Ammon's horn (tissue), 1 donor: Measurements from ENCODE around the gene MACROH2A2.

Source experiments
- DNase-seq: peaks from one replicate; pipeline ENCODE4 v3.0.0-alpha.2; 2016; ENCODE audit warnings: low spot score

The MACROH2A2 gene

GRCh38 chr10:70130878-70131559 lies 78.4 kb downstream of the MACROH2A2 start:
- DNase-seq = no peak

DNA sequence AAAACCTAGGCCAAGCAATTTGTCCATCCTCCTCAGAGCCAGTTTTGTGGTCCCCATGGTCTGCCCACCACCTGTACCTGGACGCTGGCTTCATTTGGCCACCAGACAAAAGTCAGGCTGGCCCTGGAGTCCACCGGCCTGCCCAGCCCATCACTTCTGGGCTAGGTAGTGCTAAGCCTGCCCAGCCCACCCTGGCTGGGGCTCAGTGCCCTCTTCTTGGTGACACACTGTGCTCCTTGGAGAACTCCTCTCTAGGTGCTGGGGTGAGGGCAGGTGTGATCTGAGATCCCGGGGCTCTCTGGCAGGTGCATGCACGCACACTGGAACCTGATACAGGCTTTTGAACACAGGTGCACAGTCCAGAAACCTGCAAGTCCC lies 78.9 kb downstream of the MACROH2A2 start:
- DNase-seq = no peak

DNA sequence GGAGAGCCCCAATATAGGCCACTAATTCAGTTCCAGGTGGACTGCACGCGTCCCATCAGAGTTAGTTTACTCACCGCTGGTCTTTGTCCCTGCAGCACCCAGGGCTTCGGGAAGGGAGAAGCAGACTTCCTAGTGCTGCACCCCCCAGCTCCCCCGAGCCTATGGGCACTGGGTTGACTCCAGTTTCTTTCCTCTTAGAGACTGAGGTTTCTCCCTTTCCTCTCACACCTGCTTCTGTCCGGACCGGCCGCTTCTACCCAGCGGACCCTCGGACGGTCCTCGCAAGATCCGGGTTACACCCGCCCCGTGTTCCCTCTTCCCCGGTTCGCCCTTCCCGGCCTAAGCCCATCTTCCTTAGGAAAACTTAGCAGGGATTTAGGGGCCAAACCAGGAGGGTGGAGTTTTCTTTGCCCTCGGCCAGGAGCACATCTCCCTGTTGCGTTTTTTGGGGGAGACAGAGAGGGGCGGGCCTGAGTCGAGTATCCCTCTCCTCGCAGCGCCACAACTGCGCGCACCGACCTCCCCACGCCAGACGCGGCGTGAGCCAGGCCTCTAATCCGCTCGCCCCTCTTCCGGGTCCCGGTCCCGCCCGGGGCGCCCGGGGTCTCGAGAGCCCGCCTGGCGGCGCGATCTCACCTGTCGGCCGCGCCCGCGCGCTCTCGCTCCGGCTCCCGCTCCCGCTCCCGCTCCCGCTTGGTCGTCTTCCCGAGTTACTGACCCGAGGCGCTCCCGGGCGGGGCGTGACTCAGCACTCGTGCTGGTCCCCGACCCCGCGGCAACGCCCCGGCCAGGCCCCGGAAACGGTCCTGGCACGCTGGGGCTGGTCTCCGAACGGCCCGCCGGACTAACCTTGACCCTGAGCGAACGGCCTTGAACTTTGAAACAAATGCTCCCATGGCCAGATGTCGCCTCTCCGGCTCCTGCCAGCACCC lies 79.7 kb downstream of the MACROH2A2 start, which contains the start of gene AIFM2:
Gene AIFM2 (minus strand): TSS at position 728 of the 932 bp plus-strand sequence. CDS start 8,741 bp downstream, outside the sequence.
- DNase-seq = no peak

GRCh38 chr10:70135046-70135445 lies 82.4 kb downstream of the MACROH2A2 start:
- no peak for DNase-seq

DNA sequence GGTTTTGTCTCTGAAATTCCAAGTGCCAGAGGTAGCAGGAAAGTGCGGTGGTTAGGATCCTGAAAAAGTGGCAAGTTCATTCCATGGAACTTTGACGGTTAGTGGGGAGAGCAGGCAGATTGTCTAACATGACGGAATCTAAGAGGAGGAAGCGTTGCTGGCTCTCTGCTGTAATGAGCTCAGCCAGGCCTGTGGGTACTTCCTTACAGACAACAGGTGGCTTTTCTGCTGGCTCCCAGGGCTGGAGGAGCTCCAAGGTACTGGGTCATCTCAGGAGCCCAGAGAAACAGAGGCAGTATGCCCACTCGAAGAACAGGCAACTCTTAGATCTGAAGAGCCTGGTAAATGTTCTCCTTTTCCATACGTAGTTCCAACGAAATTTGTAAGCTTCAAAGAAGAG lies 83.0 kb downstream of the MACROH2A2 start:
- no peak for DNase-seq

GRCh38 chr10:70137135-70137534 lies 84.5 kb downstream of the MACROH2A2 start:
- DNase-seq = no peak

DNA sequence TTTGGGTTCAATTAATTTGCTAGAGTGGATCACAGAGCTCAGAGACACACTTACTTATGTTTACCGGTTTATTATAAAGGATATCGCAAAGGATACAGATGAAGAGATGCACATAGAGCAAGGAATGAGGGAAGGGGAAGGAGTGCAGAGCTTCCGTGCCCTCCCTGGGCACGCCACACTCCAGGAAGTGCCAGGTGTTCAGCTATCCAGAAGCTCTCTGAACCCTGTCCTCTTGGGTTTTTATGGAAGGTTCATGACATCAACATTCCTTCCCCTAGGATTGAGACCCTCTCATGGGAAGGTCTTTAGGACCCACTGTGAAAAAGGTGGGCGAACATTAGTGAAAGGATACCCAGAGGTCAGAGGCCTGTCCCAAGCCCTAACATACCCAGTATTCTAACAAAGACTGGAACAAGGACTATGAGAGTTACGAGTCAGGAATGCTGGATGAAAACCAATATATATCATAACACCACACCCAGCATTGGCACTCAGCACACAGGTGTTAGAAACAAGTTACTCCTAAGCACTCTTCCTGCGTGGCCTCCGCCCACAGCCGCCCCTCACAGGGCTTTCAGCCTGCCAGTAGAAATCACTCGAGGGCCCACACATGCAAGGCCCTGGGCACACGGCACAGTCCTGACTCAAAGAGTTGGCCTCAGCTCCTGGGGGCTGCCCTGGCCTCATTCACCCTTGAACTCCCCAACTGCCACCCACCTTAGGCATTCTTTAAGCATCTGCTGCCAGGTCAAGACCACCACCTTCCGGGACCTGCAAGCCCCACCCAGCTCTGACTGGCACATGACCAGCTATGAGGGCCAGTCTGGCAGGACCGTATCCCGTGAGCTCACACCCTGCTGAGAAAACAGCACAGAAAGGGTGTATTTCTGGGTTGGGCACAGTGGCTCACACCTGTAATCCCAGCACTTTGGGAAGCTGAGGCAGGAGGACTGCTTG lies 85.6 kb downstream of the MACROH2A2 start:
- no peak for DNase-seq

- no peak for DNase-seq
Observed at GRCh38 chr10:70139151-70139996, 86.7 kb downstream of the MACROH2A2 start.

DNA sequence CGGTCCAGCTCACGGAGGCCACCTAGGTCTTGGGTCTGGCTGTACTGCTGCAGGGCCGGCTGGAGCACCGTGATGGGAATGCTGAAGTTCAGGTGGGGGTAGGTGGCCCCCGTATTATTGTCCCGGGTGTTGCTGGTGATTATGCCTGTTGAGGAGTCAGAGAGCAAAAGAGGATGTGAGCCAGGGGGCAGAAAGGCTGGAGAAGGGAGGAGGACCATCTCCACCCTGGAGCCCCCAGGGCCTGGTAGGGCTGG lies 87.3 kb downstream of the MACROH2A2 start:
- no peak for DNase-seq

DNA sequence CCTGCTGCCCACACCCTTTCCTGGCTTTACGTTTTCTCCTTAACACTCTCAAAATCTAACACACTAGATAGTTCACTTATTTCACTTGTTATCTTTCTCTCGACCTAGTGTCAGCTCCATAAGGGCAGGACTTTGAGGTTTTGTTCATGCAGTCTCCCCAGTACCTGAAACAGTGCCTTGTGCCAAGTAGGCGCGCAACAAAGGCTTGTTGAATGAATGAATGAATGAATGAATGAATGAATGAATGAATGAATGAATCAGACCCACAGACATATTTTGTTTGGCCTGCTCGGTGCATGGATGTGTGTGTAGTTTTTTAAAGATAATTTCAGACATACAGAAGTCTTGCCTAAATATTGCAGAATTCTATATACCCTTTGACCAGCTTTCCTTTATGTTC lies 87.7 kb downstream of the MACROH2A2 start:
- DNase-seq = no peak

DNA sequence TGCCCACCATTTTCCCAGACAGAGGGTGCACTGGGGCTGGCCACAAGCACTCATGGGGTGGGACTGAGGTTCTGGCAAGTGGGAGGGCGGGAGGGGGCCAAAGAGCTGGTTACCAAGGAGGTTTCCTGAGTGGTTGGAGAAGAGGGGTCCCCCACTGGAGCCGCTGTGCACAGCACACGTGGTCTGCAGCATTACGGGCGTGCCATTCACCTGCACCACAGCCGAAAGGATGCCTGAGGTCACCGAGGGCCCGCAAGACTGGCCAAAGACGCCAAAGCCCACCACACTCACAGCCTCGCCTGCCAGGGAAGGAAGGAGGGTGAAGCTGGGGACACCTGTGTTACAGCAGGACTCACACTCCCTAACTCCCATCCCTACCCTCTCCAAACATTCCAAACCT lies 89.9 kb downstream of the MACROH2A2 start:
- no peak for DNase-seq

DNA sequence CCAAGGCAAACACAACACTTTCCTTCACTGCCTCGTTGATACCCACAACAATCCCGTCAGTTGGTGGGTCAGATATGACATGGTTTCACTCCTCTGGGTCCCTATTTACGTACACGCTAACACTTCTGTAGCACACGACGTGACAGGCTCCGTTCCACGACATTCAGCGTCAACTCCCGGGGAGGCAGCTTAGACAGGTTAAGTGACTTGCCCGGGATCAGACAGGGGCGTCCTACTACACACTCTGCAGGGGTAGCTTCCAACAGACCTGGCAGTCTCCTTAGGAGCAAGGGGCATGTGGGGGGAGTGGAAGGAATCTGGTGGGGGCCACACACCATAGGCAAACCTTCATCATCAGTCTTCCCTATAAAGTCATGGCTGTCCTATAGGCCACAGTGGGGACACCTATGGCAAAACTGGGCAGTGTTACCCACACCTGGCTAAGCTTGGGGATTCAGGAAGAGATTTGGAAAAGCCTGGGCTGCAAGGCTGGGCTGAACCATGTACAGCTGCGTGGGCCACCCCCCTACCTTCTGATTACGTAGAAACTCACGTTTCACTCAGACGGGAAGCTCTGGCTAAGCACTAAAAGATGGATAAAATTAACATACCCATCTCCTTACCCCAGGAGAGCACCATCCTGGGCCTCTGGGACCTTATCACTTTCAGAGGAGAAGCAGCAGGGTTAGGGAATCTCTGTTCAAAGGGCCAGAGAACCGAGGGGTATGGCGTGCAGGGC lies 91.9 kb downstream of the MACROH2A2 start:
- DNase-seq = no peak

GRCh38 chr10:70145166-70145665 lies 92.6 kb downstream of the MACROH2A2 start:
- DNase-seq = no peak

- DNase-seq = peak; percentile 77
Observed at GRCh38 chr10:70145666-70146488, 93.2 kb downstream of the MACROH2A2 start.

GRCh38 chr10:70146489-70147258 lies 94.0 kb downstream of the MACROH2A2 start, which contains the start of gene TYSND1:
Gene TYSND1, minus strand, starts transcription at chr10:70146700. Its CDS starts 114 bp downstream, at chr10:70146586.
- peak; percentile 99 for DNase-seq

GRCh38 chr10:70147259-70147625 lies 94.6 kb downstream of the MACROH2A2 start:
- DNase-seq = no peak

GRCh38 chr10:70148516-70148915 lies 95.9 kb downstream of the MACROH2A2 start:
- no peak for DNase-seq

GRCh38 chr10:70155255-70155838 lies 102.7 kb downstream of the MACROH2A2 start:
- DNase-seq = no peak
